Activated T-cell treated with anti-CD3 and anti-CD28 coated beads for 48 hours (primary cell): Measurements from ENCODE around the gene CYTH1.
A peak's percentile ranks its signal among the peaks of the same experiment; 100 is the strongest.
"Not testable (repeated sequence)": the region's sequence is repeated elsewhere in the genome, so short reads cannot be mapped to it uniquely, and the experiment has no call there.

Experiments
- DNase-seq: peaks from one replicate; pipeline ENCODE4 v3.0.0-alpha.2; 2020; ENCODE audit warnings: low read depth

The CYTH1 gene

DNA sequence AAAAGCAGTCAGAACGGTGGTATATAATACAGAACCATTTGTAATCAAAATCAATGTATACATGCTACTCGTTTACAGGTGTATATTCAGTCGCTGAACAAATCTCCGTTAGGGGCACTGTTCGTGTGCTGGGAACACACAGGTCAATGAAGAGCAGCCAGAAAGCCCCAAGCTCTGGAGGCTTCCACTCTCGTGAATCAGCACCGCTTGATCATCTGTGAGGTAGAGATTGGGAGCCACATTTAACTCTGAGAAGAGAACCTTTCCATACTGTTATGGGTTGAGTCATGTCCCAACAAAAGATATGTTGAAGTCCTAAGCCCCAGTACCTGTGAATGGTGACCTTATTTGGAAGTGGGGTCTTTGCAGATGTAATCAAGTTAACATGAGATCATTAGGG lies 5.4 kb upstream of the CYTH1 start:
- DNase-seq = no peak

DNA sequence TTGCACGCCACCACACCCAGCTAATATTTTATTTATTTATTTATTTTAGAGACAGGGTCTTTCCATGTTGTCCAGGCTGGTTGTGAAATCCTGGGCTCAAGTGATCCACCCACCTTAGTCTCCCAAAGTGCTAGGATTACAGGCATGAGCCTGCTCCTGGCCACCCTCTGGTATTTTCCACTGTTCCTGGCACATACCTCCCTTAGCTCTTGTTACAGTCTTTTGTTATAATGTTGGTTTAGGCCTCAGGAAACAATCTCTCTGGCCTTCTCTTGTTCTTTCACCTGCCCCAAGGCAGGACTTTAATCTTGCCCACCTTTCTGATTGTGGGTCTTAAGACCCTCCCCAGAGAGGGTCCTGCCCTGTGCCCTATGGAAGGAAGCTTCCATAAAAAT lies 3.6 kb upstream of the CYTH1 start:
- no peak for DNase-seq

GRCh38 chr17:78785011-78785662 lies 3.1 kb upstream of the CYTH1 start:
- no peak for DNase-seq

GRCh38 chr17:78784352-78784751 lies 2.3 kb upstream of the CYTH1 start:
- DNase-seq = no peak

DNA sequence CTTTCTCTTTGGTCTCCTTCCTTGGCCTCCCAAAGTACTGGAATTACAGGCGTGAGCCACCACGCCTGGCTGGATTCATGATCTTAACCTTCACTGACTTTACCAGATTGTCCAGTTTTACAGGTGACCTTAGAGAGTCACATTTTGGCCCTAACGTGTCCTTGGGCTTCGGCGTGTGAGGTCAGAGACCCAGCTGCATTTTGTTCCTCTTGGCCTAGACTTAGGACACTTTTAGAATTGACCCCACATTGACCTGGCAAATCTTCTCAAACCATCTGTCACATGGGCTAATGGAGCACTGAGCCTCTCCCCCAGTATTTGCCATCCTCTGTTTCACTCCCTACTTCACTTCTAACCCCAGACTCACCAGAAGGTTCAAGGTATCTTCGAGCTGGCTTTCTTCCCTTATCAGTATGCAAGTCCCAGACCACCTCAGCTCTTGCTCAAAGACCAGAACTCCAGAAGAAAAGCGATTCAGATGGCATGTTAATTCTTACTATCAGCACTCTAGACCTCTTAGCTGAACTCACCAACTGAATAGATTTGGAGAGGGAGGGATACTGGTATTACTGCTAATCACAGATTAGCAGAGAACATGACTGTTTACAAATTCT lies 1.7 kb upstream of the CYTH1 start:
- no peak for DNase-seq

DNA sequence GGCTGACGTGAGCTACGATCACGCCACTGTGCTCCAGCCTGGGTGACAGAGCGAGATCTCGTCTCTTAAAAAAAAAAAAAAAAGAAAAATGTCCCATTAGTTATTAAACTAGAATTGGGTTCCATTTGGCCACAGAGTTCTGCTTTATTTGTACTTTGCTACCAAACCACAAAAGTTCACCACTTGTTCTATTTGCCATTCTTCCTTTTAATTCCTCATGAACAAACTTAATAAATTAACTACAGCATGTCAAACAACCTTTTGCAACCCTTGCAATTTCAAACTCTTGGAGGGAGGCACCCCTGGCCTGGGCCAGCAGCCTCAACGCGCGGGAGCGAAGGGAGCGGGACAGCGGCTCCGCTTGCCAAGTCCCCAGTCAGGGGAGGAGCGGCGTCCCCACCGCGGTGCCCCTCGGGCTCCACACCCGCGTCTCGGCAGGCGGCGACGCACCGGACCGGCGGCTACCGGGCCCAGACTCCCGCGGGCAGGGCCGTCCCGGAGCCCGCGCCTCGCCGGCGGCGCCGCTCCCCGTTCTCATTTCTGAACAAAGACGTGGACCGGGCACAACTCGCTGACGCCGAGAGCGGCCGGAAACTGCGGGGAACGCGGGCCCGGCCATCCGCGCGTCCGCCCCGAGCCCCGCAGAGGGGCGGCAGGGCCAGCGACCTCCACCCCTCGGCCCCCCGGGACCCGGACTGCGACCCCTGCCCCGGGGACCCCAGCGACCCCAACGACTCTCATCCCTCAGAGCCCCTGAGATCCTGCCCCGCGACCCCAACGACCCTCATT lies 775 bp downstream of the CYTH1 start:
- DNase-seq = no peak

DNA sequence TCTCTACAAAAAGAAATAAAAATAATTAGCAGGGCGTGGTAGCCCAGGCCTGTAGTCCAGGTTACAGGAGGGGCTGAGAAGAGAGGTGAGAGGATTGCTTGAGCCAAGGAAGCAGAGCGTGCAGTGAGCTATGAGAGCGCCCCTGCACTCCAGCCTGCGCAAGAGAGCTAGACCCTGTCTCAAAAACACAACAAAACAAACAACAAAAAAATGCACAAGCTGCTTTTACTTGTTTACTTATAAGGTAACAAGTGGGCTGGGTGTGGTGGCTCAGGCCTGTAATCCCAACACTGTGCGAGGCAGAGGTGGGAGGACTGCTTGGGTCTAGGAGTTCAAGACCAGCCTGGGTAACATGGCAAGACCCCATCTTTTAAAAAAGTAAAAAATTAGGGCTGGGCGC lies 1.7 kb downstream of the CYTH1 start:
- no peak for DNase-seq

- no peak for DNase-seq
Observed at GRCh38 chr17:78779850-78780249, 2.2 kb downstream of the CYTH1 start.

DNA sequence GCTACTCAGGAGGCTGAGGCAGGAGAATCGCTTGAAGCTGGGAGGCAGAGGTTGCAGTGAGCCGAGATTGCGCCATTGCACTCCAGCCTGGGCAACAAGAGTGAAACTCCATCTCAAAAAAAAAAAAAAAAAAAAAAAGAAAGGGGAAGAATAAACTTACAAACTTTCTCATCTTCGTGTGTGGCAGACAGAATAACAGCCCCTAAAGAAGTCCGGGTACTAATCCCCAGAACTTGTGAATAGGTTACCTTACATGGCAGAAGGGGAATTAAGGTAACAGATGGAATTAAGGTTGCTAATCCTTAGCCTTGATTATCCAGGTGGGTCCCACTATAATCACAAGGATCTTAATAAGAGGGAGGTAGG lies 2.8 kb downstream of the CYTH1 start:
- not testable (repeated sequence) for DNase-seq

DNA sequence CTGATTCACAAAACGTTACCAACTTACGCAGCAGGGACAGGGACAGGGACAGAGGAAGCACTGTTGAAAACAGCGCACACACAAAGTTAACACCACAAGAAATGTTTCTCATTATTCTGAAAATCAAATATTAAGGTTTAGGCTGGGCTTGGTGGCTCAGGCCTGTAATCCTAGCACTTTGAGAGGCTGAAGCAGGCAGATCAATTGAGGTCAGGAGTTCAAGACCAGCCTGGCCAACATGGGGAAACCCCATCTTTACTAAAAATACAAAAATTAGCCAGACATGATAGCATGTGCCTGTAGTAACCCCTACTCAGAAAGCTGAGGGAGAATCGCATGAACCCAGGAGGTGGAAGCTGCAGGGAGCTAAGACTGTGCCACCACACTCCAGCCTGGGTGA lies 4.2 kb downstream of the CYTH1 start:
- DNase-seq = no peak

DNA sequence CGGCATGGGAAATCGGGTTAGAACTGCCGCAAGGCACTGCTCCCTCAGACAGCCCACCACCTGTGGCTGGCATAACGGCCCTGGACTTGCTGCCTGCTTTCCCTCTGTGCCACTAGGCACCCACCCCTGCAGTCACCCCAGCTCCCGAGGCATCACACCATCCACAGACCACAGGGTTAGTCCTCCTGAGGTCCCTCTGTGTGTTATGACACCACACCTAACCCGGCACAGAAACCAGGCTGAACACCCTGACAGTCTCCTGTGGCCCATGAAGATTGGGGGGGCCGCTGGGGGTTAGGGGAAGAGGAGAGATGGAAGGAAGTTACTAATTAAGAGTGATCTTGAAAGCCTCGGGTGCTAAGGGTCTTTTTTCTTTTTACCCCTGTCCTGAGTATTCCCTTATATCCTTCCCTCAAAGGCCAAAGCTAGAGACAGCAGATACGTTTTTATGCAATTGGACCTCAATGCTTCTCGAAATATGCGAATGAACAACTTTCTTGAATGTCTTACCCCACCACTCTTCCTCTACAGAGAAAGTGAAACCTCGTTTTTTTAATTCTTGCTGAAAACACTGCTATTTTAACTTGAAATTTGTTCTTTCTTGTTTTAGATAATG lies 7.0 kb downstream of the CYTH1 start:
- peak; percentile 61 for DNase-seq

DNA sequence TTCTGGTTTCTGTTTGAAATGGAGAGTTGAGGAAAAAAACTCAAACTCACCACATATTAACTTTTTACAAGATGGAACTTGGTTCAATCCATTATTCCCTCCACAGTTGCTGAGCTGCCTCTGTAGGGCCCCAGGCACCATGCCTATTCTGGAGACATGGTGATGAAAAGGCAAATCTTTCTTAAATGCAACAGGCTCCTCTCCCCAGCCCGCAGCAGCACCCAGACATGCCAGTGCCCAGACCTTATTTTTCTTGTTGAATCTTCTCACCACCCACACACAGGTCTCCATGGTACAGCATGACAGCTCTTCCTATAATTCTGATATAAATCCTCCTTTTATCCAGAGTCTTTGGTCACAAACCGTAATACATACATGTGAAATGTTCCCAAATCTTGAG lies 7.6 kb downstream of the CYTH1 start:
- no peak for DNase-seq

- DNase-seq = no peak
Observed at GRCh38 chr17:78771758-78772382, 10.2 kb downstream of the CYTH1 start.

GRCh38 chr17:78769196-78769773 lies 12.8 kb downstream of the CYTH1 start:
- no peak for DNase-seq

DNA sequence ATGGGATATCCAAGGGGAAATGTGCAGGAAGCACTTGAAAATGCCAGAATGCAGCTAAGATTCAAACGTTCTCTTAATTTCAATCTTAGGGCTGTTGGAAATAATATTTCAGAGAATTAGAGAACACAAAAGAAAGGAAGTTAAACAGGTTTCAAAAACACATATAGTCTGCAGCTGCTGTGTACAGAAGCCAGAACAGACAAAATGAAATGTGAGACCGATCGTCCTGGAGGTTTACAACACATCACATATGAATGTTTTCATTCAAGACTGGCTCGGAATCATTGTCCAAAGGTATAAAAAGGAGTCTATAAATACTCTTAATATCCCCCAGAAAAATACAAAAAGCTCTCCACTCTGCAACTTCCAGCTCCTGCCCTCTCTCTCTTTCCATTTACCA lies 14.3 kb downstream of the CYTH1 start:
- DNase-seq = no peak

DNA sequence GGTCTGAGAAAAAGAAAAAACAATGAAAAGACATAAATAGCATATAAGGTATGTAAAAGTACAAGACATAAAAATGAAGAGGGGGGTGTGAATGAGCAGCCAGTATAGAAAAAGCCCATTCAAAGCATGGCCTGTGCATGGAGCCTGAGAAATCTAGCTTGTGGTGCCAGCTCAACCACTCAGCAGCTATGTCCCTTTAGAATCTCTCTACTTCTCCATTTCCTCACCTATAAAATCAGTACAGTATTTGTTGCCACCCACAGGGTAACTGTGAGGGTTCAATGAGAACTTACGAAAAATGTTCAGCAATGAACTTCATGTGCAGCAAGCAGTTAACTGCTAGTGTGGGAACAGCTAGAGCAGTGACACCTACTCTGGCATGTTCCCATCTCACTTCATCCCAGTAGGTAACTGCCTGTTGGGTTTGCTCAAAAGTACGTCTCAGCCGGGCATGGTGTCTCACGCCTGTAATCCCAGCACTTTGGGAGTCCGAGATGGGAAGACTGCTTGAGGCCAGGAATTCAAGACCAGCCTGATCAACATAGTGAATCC lies 15.3 kb downstream of the CYTH1 start:
- no peak for DNase-seq

- no peak for DNase-seq
Observed at GRCh38 chr17:78766225-78766624, 15.8 kb downstream of the CYTH1 start.

DNA sequence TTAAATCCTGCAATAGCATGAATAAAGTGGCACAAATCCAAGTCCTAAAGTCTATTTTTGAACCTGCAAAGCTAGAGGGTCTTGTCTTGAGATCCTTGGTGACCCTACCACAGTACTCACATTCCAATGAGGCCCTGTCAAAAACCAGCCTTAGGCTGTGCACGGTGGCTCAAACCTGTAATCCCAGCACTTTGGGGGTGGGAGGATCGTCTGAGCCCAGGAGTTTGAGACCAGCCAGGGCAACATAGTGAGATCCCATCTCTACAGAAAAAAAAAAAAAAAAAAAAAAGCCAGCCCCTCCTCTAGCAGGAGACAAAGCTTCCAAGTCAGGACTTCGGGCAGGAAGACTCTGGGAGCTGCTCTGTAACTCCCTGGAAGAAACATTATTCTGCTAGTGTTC lies 16.3 kb downstream of the CYTH1 start:
- no peak for DNase-seq

DNA sequence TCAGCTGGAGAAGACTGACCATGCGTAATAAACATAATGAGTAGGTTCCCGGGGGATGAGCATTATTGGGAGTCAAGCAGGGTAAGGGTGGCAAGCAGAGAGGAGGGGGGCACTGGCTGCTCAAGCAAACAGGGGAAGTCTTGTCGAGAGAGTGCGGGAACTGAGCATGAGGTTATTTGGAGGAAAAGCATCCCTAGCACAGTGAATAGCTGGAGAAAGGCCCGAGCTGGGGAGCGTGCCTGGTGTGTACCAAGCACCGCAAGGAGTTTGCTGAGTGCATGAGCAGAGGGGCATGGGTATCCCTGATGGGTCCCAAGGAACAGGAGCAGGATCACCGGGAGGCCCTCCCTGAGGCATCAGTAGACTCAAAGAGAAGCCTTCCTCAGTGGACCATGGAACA lies 17.2 kb downstream of the CYTH1 start:
- DNase-seq = no peak

DNA sequence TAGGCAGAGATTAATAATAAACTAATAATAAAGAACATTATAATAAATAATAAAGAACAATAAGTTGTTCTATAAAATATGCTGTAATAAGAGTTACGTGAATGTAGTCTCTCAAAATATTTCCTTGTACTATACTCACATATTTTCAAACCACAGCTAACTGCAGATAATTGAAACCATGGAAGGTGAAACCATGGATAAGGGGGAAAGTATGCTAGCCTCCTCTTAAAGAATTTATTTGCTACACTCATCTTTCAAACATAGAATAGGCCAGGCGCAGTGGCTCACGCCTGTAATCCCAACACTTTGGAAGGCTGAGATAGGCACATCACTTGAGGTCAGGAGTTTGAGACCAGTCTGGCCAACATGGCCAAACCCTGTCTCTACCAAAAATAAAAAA lies 18.5 kb downstream of the CYTH1 start:
- no peak for DNase-seq

GRCh38 chr17:78761789-78762406 lies 20.2 kb downstream of the CYTH1 start:
- DNase-seq = no peak

- no peak for DNase-seq
Observed at GRCh38 chr17:78759969-78760352, 22.1 kb downstream of the CYTH1 start.
